Endodermal cell (in vitro differentiated cells): ENCODE results near the gene EXOC6. TPM values are rescaled to one million over a fixed set of nuclear protein-coding genes. Genes with fewer than 3 reads are reported as not detected.

ENCODE experiments used
- DNase-seq: peaks from one replicate; pipeline ENCODE4 v3.0.0-alpha.2; 2017
- H3K27ac ChIP-seq: 2 replicates; pipeline ENCODE4 v1.5.1; 2013; ENCODE audit warnings: mild to moderate bottlenecking, low read depth, low read length, moderate library complexity
- H3K27me3 ChIP-seq: 2 replicates; pipeline ENCODE4 v1.6.1; 2013; ENCODE audit warnings: mild to moderate bottlenecking, low read length, moderate library complexity; ENCODE audit not compliant: insufficient read depth, control insufficient read depth, poor library complexity, severe bottlenecking
- H3K36me3 ChIP-seq: 2 replicates; pipeline ENCODE4 v1.7.0; 2013; ENCODE audit warnings: mild to moderate bottlenecking, low read length, moderate library complexity; ENCODE audit not compliant: control insufficient read depth, insufficient read depth
- H3K4me1 ChIP-seq: one replicate; pipeline ENCODE4 v1.7.0; 2013; ENCODE audit warnings: low read length; ENCODE audit not compliant: control insufficient read depth, insufficient read depth
- H3K4me3 ChIP-seq: 2 replicates; pipeline ENCODE4 v1.5.1; 2013; ENCODE audit warnings: mild to moderate bottlenecking, low read length, moderate library complexity
- H3K9ac ChIP-seq: 2 replicates; pipeline ENCODE4 v1.6.1; 2013; ENCODE audit warnings: mild to moderate bottlenecking, low read length, moderate library complexity; ENCODE audit not compliant: poor library complexity, severe bottlenecking; ENCODE audit errors: extremely low read depth
- H3K9me3 ChIP-seq: 2 replicates; pipeline ENCODE4 v1.6.1; 2013; ENCODE audit warnings: mild to moderate bottlenecking, low read length, moderate library complexity; ENCODE audit not compliant: control insufficient read depth
- H3K27ac Mint-ChIP-seq: 2 replicates; pipeline ENCODE4 v1.8.0; 2020; ENCODE audit warnings: mixed read lengths
- H3K27me3 Mint-ChIP-seq: 2 replicates; pipeline ENCODE4 v1.8.0; 2021; ENCODE audit warnings: mild to moderate bottlenecking, mixed read lengths; ENCODE audit not compliant: insufficient read depth
- H3K36me3 Mint-ChIP-seq: 2 replicates; pipeline ENCODE4 v1.8.0; 2020; ENCODE audit warnings: low read depth, mixed read lengths
- H3K4me1 Mint-ChIP-seq: 2 replicates; pipeline ENCODE4 v1.8.0; 2020; ENCODE audit warnings: mixed read lengths
- H3K4me3 Mint-ChIP-seq: 2 replicates; pipeline ENCODE4 v1.8.0; 2020; ENCODE audit warnings: mild to moderate bottlenecking, moderate library complexity, mixed read lengths
- H3K9me3 Mint-ChIP-seq: 2 replicates; pipeline ENCODE4 v1.8.0; 2020; ENCODE audit warnings: mild to moderate bottlenecking, mixed read lengths
- WGBS, 2 experiments: methylation state at CpG; one replicate each; pipeline versions ENCODE4 v1.1.5 to v1.1.7; 2013; ENCODE audit warnings: missing lambda C conversion rate in 2 of 2, mixed read lengths in 1 of 2; ENCODE audit not compliant: insufficient coverage in 1 of 2, insufficient read length in 1 of 2; 5-methylcytosine and 5-hydroxymethylcytosine counted together
- total RNA-seq, 2 donors: library from RNA; stranded (reverse); fragmentation: NEBNext Ultra II Directional in 1 of 2; extraction: Animal tissue kit (Norgen Biotek cat#: 25700) in 1 of 2; gene quantifications; 2 replicates in 1 of 2; 3 replicates in 1 of 2; pipeline ENCODE4 v1.2.1, GENCODE V29; 2021
- TF ChIP-seq, protein P1 (sequence below): fragments of 200-600 bp; sonication (generic); conservative IDR thresholded peaks from 2 replicates; pipeline ENCODE4 v1.5.0; 2021; ENCODE audit warnings: antibody characterized with exemption, mild to moderate bottlenecking

The EXOC6 gene
- total RNA-seq, 2 donors from 2014 or later, result 12.1 to 21.3 TPM

DNA sequence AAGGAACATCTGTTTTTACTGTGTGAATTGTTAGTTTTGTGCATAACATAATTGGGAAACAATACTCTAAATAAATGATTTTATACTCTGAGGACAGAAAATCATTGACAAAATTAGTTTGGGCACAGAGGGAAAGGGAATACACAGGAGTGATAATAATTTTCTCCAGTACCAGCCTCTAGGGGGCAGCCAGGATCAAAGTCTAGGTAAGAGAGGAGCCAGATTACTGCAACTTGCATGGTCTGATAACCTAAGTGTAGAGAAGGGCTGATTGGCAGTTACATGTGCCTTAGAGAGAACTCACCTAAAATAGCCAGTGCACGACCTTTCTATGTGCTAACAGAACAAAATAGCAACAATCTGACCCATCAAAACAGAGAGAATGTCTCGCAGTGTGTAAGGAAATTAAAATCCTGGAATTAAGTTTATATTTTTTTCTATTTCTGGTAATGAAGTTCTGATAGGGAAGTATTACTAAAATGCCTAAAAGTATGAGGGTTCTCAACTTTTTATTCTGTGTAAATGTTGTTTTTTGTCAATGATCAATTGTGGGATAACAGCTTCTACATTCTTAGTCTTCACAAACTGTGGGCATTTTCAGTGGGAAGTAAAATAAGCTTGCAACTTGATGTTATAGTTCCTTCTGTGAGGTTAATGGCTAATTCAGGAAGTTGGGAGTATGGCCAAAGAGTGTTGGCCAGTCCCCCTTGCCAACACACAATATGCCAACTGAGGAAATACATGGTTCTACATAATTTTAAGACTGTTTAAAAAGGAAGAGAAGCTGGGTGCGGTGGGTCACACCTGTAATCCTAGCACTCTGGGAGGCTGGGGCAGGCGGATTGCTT lies 66.4 kb downstream of the EXOC6 start:
- TF ChIP-seq, protein P1, sequence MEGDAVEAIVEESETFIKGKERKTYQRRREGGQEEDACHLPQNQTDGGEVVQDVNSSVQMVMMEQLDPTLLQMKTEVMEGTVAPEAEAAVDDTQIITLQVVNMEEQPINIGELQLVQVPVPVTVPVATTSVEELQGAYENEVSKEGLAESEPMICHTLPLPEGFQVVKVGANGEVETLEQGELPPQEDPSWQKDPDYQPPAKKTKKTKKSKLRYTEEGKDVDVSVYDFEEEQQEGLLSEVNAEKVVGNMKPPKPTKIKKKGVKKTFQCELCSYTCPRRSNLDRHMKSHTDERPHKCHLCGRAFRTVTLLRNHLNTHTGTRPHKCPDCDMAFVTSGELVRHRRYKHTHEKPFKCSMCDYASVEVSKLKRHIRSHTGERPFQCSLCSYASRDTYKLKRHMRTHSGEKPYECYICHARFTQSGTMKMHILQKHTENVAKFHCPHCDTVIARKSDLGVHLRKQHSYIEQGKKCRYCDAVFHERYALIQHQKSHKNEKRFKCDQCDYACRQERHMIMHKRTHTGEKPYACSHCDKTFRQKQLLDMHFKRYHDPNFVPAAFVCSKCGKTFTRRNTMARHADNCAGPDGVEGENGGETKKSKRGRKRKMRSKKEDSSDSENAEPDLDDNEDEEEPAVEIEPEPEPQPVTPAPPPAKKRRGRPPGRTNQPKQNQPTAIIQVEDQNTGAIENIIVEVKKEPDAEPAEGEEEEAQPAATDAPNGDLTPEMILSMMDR, result peak; percentile 89
- Mint-ChIP-seq H3K27ac (no peak overlapping the region), H3K4me3 (no peak overlapping the region), H3K27me3 (peaks cover 2% of the 10 kb centered on the region), H3K4me1 (peaks cover 16% of the 10 kb centered on the region), H3K36me3 (peaks cover 5% of the 10 kb centered on the region), H3K9me3 (peaks cover 2% of the 10 kb centered on the region)
- Histone ChIP-seq H3K9ac (no peak overlapping the region), H3K27ac (no peak overlapping the region), H3K9me3 (no peaks in the 10 kb centered on the region), H3K4me3 (no peak overlapping the region), H3K36me3 (peaks cover 5% of the 10 kb centered on the region), H3K4me1 (no peaks in the 10 kb centered on the region), H3K27me3 (no peaks in the 10 kb centered on the region)
- 71% methylated on average over 4 of the region's 4 CpGs; no CpG with 5 or more reads in 1 of the 2 experiments for WGBS, 2 experiments
- peak; percentile 85 for DNase-seq

DNA sequence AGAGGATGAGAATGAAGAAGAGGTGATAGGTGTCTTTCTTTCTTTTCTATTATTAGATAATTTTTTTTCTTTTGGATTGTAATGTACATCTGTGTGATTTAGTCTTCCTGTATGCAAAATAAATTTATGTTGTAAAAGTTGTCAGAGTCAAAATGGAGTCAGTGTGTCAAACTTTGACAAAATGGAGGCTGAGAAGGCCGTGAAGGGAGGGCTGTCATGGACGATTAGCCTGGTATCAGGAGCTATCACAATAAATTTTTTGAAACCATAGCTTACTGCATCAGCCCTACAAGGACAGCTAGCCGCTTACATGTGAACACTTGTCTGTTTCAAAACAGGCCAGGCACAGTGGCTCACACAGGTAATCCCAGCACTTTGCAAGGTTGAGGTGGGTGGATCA lies 67.6 kb downstream of the EXOC6 start:
- no peak overlapping the region for H3K27ac Mint-ChIP-seq
- no peak overlapping the region for H3K4me3 Mint-ChIP-seq
- no peak overlapping the region for H3K27ac ChIP-seq
- peaks cover 10% of the 10 kb centered on the region for H3K9me3 Mint-ChIP-seq
- DNase-seq, result no peak
- H3K27me3 Mint-ChIP-seq, result peaks cover 2% of the 10 kb centered on the region
- 82 to 94% methylated on average over 3 of the region's 3 CpGs for WGBS, 2 experiments
- H3K36me3 ChIP-seq, result peaks cover 6% of the 10 kb centered on the region
- TF ChIP-seq, protein P1, result no peak
- H3K4me3 ChIP-seq, result no peak overlapping the region
- H3K27me3 ChIP-seq, result no peaks in the 10 kb centered on the region
- peaks cover 10% of the 10 kb centered on the region for H3K36me3 Mint-ChIP-seq
- H3K9ac ChIP-seq, result no peak overlapping the region
- no peaks in the 10 kb centered on the region for H3K4me1 ChIP-seq
- H3K9me3 ChIP-seq, result peaks cover 9% of the 10 kb centered on the region
- peaks cover 16% of the 10 kb centered on the region for H3K4me1 Mint-ChIP-seq

DNA sequence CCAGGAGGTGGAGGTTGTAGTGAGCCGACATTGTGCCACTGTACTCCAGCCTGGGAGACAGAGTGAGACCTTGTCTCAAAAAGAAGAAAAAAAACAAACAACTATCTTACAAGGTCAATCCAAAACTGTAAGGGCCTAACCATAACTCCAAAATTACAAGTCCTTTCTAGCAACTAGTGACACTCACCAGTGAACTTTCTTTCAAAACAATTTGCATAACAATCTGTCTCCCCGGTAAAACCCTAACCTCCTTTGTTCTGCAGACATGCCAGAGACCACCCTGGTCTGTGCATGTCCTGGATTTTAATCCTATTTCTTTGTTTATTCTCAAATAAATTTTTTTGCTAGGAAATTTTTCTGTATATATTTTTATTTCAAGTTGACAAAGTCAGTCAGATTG lies 68.1 kb downstream of the EXOC6 start:
- peaks cover 16% of the 10 kb centered on the region for H3K4me1 Mint-ChIP-seq
- DNase-seq, result no peak

More for the DNA sequence above, 68.1 kb downstream of the EXOC6 start:
- Mint-ChIP-seq H3K27me3 (peaks cover 2% of the 10 kb centered on the region), H3K9me3 (peaks cover 14% of the 10 kb centered on the region), H3K27ac (peak overlapping the region; percentile 48), H3K4me3 (no peak overlapping the region), H3K36me3 (peaks cover 12% of the 10 kb centered on the region)
- H3K9me3 ChIP-seq, result peaks cover 15% of the 10 kb centered on the region
- H3K36me3 ChIP-seq, result peaks cover 3% of the 10 kb centered on the region
- H3K27ac ChIP-seq, result no peak overlapping the region
- H3K4me1 ChIP-seq, result no peaks in the 10 kb centered on the region
- H3K27me3 ChIP-seq, result no peaks in the 10 kb centered on the region
- 64 to 79% methylated on average over 1 to 2 of the region's 2 CpGs for WGBS, 2 experiments
- H3K9ac ChIP-seq, result no peak overlapping the region
- TF ChIP-seq, protein P1, result no peak
- H3K4me3 ChIP-seq, result no peak overlapping the region
